WTC11 (cell line): ENCODE data around the gene MINDY4B.

ENCODE experiments used
- CREM ChIP-seq: sonication (generic); formaldehyde crosslinking; IDR thresholded peaks from 2 replicates; pipeline ENCODE4 v1.8.1; 2022; ENCODE audit warnings: mild to moderate bottlenecking, missing genetic modification reagents, moderate library complexity
- CTCF ChIP-seq: fragments of 200-600 bp; IDR thresholded peaks from 2 replicates; pipeline ENCODE4 v1.8.0; 2022; ENCODE audit warnings: antibody characterized with exemption
- MAX ChIP-seq: sonication (generic); formaldehyde crosslinking; IDR thresholded peaks from 2 replicates; pipeline ENCODE4 v1.8.0; 2022; ENCODE audit warnings: mild to moderate bottlenecking, missing genetic modification reagents
- PREB ChIP-seq: sonication (generic); formaldehyde crosslinking; IDR thresholded peaks from 2 replicates; pipeline ENCODE4 v1.8.1; 2022; ENCODE audit warnings: mild to moderate bottlenecking, missing genetic modification reagents, moderate library complexity, borderline replicate concordance
- TEAD1 ChIP-seq: sonication (generic); formaldehyde crosslinking; IDR thresholded peaks from 2 replicates; pipeline ENCODE4 v1.8.0; 2022; ENCODE audit warnings: mild to moderate bottlenecking, missing genetic modification reagents
- TEAD4 ChIP-seq: sonication (generic); formaldehyde crosslinking; IDR thresholded peaks from 2 replicates; pipeline ENCODE4 v1.8.0; 2022; ENCODE audit warnings: mild to moderate bottlenecking, missing genetic modification reagents
- ZNF317 ChIP-seq: sonication (generic); formaldehyde crosslinking; IDR thresholded peaks from 2 replicates; pipeline ENCODE4 v1.8.1; 2023; ENCODE audit warnings: low read depth, mild to moderate bottlenecking, moderate library complexity, missing genetic modification reagents, borderline replicate concordance

GRCh38 chr3:150926328-150926727 is 21.1 kb upstream of the MINDY4B start:
- TF ChIP-seq CTCF (no peak), ZNF317 (CRISPR knock-in tag) (no peak), CREM (CRISPR knock-in tag) (no peak), PREB (no peak), TEAD1 (CRISPR knock-in tag) (no peak), TEAD4 (CRISPR knock-in tag) (no peak), MAX (no peak)
